D341Med (cell line): ENCODE measurements around the gene GNAQ.

Experiments
- DNase-seq: peaks from one replicate; pipeline ENCODE4 v3.0.0; 2012; ENCODE audit warnings: low spot score

GNAQ gene

GRCh38 chr9:77974434-77974833 is 57.2 kb downstream of the GNAQ start:
- no peak for DNase-seq

GRCh38 chr9:77969083-77969482 is 62.5 kb downstream of the GNAQ start:
- DNase-seq: no peak

GRCh38 chr9:77968506-77968905 is 63.1 kb downstream of the GNAQ start:
- DNase-seq: no peak

GRCh38 chr9:77966718-77967117 is 64.9 kb downstream of the GNAQ start:
- DNase-seq: no peak

- DNase-seq: no peak
These were observed 66.0 kb downstream of the GNAQ start for GRCh38 chr9:77965445-77966123.

- no peak for DNase-seq
These were observed 67.4 kb downstream of the GNAQ start for GRCh38 chr9:77964258-77964657.

- DNase-seq: no peak
These were observed 70.1 kb downstream of the GNAQ start for GRCh38 chr9:77961541-77961940.

GRCh38 chr9:77960356-77961153 is 71.1 kb downstream of the GNAQ start:
- DNase-seq: no peak

- no peak for DNase-seq
These were observed 71.8 kb downstream of the GNAQ start for GRCh38 chr9:77959803-77960202.

- no peak for DNase-seq
These were observed 74.0 kb downstream of the GNAQ start for GRCh38 chr9:77957652-77958051.

- DNase-seq: no peak
These were observed 75.1 kb downstream of the GNAQ start for GRCh38 chr9:77956555-77956954.

GRCh38 chr9:77954666-77955015 is 77.0 kb downstream of the GNAQ start:
- no peak for DNase-seq

GRCh38 chr9:77954013-77954665 is 77.5 kb downstream of the GNAQ start:
- DNase-seq: no peak

GRCh38 chr9:77953590-77953989 is 78.0 kb downstream of the GNAQ start:
- peak; percentile 44 for DNase-seq

- DNase-seq: no peak
These were observed 78.8 kb downstream of the GNAQ start for GRCh38 chr9:77952635-77953328.

GRCh38 chr9:77951369-77951768 is 80.2 kb downstream of the GNAQ start:
- no peak for DNase-seq

GRCh38 chr9:77949751-77950436 is 81.7 kb downstream of the GNAQ start:
- DNase-seq: no peak

GRCh38 chr9:77947651-77948050 is 84.0 kb downstream of the GNAQ start:
- DNase-seq: no peak

GRCh38 chr9:77946969-77947620 is 84.5 kb downstream of the GNAQ start:
- DNase-seq: peak; percentile 54

- no peak for DNase-seq
These were observed 85.3 kb downstream of the GNAQ start for GRCh38 chr9:77946296-77946695.

GRCh38 chr9:77945798-77946197 is 85.8 kb downstream of the GNAQ start:
- DNase-seq: no peak
